ENCODE results near the gene HSPA1B. TPM values are rescaled to one million over a fixed set of nuclear protein-coding genes. Genes with fewer than 3 reads are reported as not detected.

The HSPA1B gene
- total RNA-seq, 1 experiment from 2014 or later = 214 TPM

GRCh38 chr6:31877651-31878161 lies 50.2 kb downstream of the HSPA1B start:
- H3K4me3 ChIP-seq (replicated peaks in 1 of 2; ENCODE audit: low read depth in 1 of 2, low read length in 2 of 2) = no peak overlapping the region
- no peaks in the 10 kb centered on the region for H3K9me2 ChIP-seq (ENCODE audit: insufficient read depth)
- H3K79me2 ChIP-seq (ENCODE audit: insufficient read depth, low read length) = no peaks in the 10 kb centered on the region
- BruUV-seq (replicated peaks) = no TSS peak
- H3K27ac ChIP-seq (ENCODE audit: low read depth, low read length) = no peak overlapping the region
- peaks cover 16 to 27% of the 10 kb centered on the region in 2 experiments for H3K36me3 ChIP-seq (ENCODE audit: control insufficient read depth in 1 of 2, insufficient read depth in 2 of 2, low read length in 2 of 2)
- TF ChIP-seq JUND (IDR thresholded peaks at IDR 0.05) (no peak), EZH2phosphoT487 (IDR thresholded peaks at IDR 0.05; ENCODE audit: borderline replicate concordance) (no peak), ZBTB33 (IDR thresholded peaks at IDR 0.05; ENCODE audit: extremely low read depth, insufficient replicate concordance, low read length) (no peak), POLR2AphosphoS5 (IDR thresholded peaks at IDR 0.05; ENCODE audit: low read depth, low read length) (no peak), YY1 (IDR thresholded peaks at IDR 0.05; ENCODE audit: extremely low read depth, insufficient replicate concordance, low read depth, low read length) (no peak), TCF7L2 (IDR thresholded peaks at IDR 0.05; ENCODE audit: borderline replicate concordance, extremely low read depth, insufficient read depth, insufficient read length) (no peak), MAX (IDR thresholded peaks at IDR 0.05) (no peak), REST (IDR thresholded peaks at IDR 0.05; ENCODE audit: low read depth) (no peak), CTCF (IDR thresholded peaks at IDR 0.05 in 2 of 3, conservative IDR thresholded peaks at IDR 0.05 in 1 of 3; ENCODE audit: borderline replicate concordance in 1 of 3, insufficient read depth in 1 of 3, low read depth in 2 of 3, low read length in 2 of 3) (no peak), ATF3 (IDR thresholded peaks at IDR 0.05) (no peak), ELF1 (IDR thresholded peaks at IDR 0.05; ENCODE audit: borderline replicate concordance, low read depth) (no peak), SIN3A (IDR thresholded peaks at IDR 0.05; ENCODE audit: low read depth) (no peak), FOSL1 (IDR thresholded peaks at IDR 0.05; ENCODE audit: low read depth) (no peak), SP1 (IDR thresholded peaks at IDR 0.05; ENCODE audit: low read depth) (no peak), EZH2 (IDR thresholded peaks at IDR 0.05) (no peak), SRF (IDR thresholded peaks at IDR 0.05; ENCODE audit: low read depth) (no peak), ZFX (IDR thresholded peaks at IDR 0.05) (no peak)
- peak; percentile 43 for ATAC-seq
- no peak for DNase-seq (ENCODE audit: low read depth, low spot score)
- H2AFZ ChIP-seq (ENCODE audit: low read depth, low read length, poor library complexity, severe bottlenecking) = no peak overlapping the region
- intact Hi-C loops (cut with micrococcal nuclease) = no loop called here
- H4K20me1 ChIP-seq (ENCODE audit: insufficient read depth) = no peaks in the 10 kb centered on the region
- H3K9me3 ChIP-seq (ENCODE audit: control insufficient read depth in 1 of 2, insufficient read depth in 1 of 2, low read depth in 1 of 2, low read length in 2 of 2) = no peaks in the 10 kb centered on the region
- no peak overlapping the region for H3K4me2 ChIP-seq (ENCODE audit: low read length)
- no peaks in the 10 kb centered on the region for H3K27me3 ChIP-seq (ENCODE audit: insufficient read depth, low read length)
- POLR2A ChIA-PET = no interaction called here
- H3K4me1 ChIP-seq (ENCODE audit: control insufficient read depth in 1 of 2, insufficient read depth in 2 of 2, low read length in 2 of 2) = no peaks in the 10 kb centered on the region
- CTCF ChIA-PET = no interaction called here
- H3K9ac ChIP-seq (ENCODE audit: low read length) = no peak overlapping the region
- RAD21 ChIA-PET (ENCODE audit: low non-redundant PET in 1 of 2, low total read pairs in 2 of 2, uncharacterized antibody in 2 of 2, unreplicated experiment in 2 of 2) = no interaction called here
